DND-41 (cell line): ENCODE measurements around the gene ZNF160.

Experiments
- EZH2 ChIP-seq: IDR thresholded peaks from 3 replicates; pipeline ENCODE4 v1.6.1; 2012; ENCODE audit warnings: borderline replicate concordance, low read depth, mild to moderate bottlenecking, moderate library complexity, low read length, inconsistent platforms; ENCODE audit not compliant: severe bottlenecking
- TF ChIP-seq, protein P1 (sequence below): IDR thresholded peaks from 2 replicates; pipeline ENCODE4 v1.5.1; 2012; ENCODE audit warnings: borderline replicate concordance, low read length, moderate library complexity, mild to moderate bottlenecking; ENCODE audit not compliant: poor library complexity, severe bottlenecking; ENCODE audit errors: extremely low read depth

DNA sequence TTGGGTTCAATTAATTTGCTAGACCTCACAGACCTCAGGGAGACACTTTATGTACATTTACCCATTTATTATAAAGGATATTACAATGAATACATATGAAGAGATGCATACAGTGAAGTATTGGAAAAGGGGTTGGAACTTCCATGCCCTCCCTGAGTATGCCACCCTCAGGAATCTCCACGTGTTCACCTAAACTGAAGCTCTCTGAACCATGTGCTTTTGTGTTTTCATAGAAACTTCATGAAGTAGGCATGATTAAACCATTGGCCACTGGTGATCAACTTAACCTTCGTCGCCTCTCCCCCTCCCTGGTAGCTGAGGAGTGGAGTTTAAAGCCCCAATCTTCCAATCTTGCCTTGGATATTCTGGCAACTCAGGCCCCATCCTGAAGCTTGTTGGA is 20.3 kb downstream of the ZNF160 start:
- TF ChIP-seq, protein P1, sequence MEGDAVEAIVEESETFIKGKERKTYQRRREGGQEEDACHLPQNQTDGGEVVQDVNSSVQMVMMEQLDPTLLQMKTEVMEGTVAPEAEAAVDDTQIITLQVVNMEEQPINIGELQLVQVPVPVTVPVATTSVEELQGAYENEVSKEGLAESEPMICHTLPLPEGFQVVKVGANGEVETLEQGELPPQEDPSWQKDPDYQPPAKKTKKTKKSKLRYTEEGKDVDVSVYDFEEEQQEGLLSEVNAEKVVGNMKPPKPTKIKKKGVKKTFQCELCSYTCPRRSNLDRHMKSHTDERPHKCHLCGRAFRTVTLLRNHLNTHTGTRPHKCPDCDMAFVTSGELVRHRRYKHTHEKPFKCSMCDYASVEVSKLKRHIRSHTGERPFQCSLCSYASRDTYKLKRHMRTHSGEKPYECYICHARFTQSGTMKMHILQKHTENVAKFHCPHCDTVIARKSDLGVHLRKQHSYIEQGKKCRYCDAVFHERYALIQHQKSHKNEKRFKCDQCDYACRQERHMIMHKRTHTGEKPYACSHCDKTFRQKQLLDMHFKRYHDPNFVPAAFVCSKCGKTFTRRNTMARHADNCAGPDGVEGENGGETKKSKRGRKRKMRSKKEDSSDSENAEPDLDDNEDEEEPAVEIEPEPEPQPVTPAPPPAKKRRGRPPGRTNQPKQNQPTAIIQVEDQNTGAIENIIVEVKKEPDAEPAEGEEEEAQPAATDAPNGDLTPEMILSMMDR, result no peak
- no peak for TF ChIP-seq EZH2
